GM19467 (cell line): ENCODE data around the gene LTBP4.
"Not testable (repeated sequence)": the region's sequence is repeated elsewhere in the genome, so short reads cannot be mapped to it uniquely, and the experiment has no call there.

ENCODE experiments used
- ATAC-seq: cut with Tn5 transposase; IDR thresholded peaks from one replicate; pipeline ENCODE4 v1.9.1; 2021; ENCODE audit warnings: mild to moderate bottlenecking, moderate library complexity; ENCODE audit not compliant: unreplicated experiment

Gene LTBP4

GRCh38 chr19:40601134-40601974 is at the start of gene LTBP4:
TSS of gene LTBP4 (plus strand) at chr19:40601369. CDS start at chr19:40601388, 19 bp downstream.
- ATAC-seq, result no peak

- ATAC-seq, result no peak
These were observed 48.3 kb upstream of the LTBP4 start for GRCh38 chr19:40552848-40553247.

GRCh38 chr19:40553885-40554857 is 47.0 kb upstream of the LTBP4 start:
- no peak for ATAC-seq

GRCh38 chr19:40555978-40556689 is 45.0 kb upstream of the LTBP4 start:
- no peak for ATAC-seq

GRCh38 chr19:40556953-40557530 is 44.1 kb upstream of the LTBP4 start:
- no peak for ATAC-seq

GRCh38 chr19:40559394-40559793 is 41.8 kb upstream of the LTBP4 start:
- no peak for ATAC-seq

- ATAC-seq, result no peak
These were observed 41.1 kb upstream of the LTBP4 start for GRCh38 chr19:40560092-40560507.

GRCh38 chr19:40561947-40562346 is 39.2 kb upstream of the LTBP4 start:
- ATAC-seq, result no peak

- ATAC-seq, result not testable (repeated sequence)
These were observed 36.6 kb upstream of the LTBP4 start for GRCh38 chr19:40564535-40564934.

- no peak for ATAC-seq
These were observed 35.8 kb upstream of the LTBP4 start for GRCh38 chr19:40565355-40565754.

- ATAC-seq, result no peak
These were observed 35.2 kb upstream of the LTBP4 start for GRCh38 chr19:40565910-40566495.

GRCh38 chr19:40567040-40567749 is 34.0 kb upstream of the LTBP4 start:
- no peak for ATAC-seq

- ATAC-seq, result no peak
These were observed 33.2 kb upstream of the LTBP4 start for GRCh38 chr19:40567750-40568494.

- ATAC-seq, result peak; percentile 77
These were observed 30.7 kb upstream of the LTBP4 start for GRCh38 chr19:40570313-40571004.

GRCh38 chr19:40571005-40571318 is 30.2 kb upstream of the LTBP4 start:
- ATAC-seq, result no peak

GRCh38 chr19:40571831-40572495 is 29.2 kb upstream of the LTBP4 start:
- no peak for ATAC-seq

GRCh38 chr19:40575326-40575725 is 25.8 kb upstream of the LTBP4 start:
- no peak for ATAC-seq

- ATAC-seq, result peak; percentile 9
These were observed 25.0 kb upstream of the LTBP4 start for GRCh38 chr19:40576151-40576584.
